Left lung (tissue), 10 donors: Measurements from ENCODE around the gene HS3ST1. TPM values are rescaled to one million over a fixed set of nuclear protein-coding genes. Genes with fewer than 3 reads are reported as not detected.
A peak's percentile ranks its signal among the peaks of the same experiment; 100 is the strongest.

Experiments
- ATAC-seq: fragments of 200-7000 bp; cut with Tn5 transposase; one replicate; pipeline ENCODE4 v1.9.1; 2020; ENCODE audit warnings: moderate library complexity
- DNase-seq, 4 donors: peaks; one replicate each; pipeline ENCODE4 v3.0.0-alpha.2; 2013 to 2020
- H3K27ac ChIP-seq, 2 donors: fragments of 200-600 bp; sonication (generic) in 1 of 2; one replicate each; pipeline versions ENCODE4 v1.5.0 to v1.8.0; 2020 to 2021
- H3K27me3 ChIP-seq, 2 donors: fragments of 200-600 bp; sonication (generic) in 1 of 2; one replicate each; pipeline versions ENCODE4 v1.5.0 to v1.8.0; 2020 to 2021
- H3K36me3 ChIP-seq, 2 donors: fragments of 200-600 bp; sonication (generic) in 1 of 2; one replicate each; pipeline versions ENCODE4 v1.5.0 to v1.8.0; 2020 to 2021
- H3K4me1 ChIP-seq, 2 donors: fragments of 200-600 bp; one replicate each; pipeline ENCODE4 v1.8.0; 2021
- H3K4me3 ChIP-seq, 2 donors: fragments of 200-600 bp; sonication (generic) in 1 of 2; one replicate each; pipeline versions ENCODE4 v1.5.0 to v1.8.0; 2020 to 2021; ENCODE audit warnings: mild to moderate bottlenecking in 1 of 2
- H3K9me3 ChIP-seq, 2 donors: fragments of 200-600 bp; sonication (generic) in 1 of 2; one replicate each; pipeline versions ENCODE4 v1.5.0 to v1.8.0; 2020 to 2021
- CTCF ChIP-seq, 2 donors: fragments of 200-600 bp; sonication (generic) in 1 of 2; IDR thresholded peaks; one replicate each; pipeline versions ENCODE4 v1.5.0 to v1.8.0; 2021; ENCODE audit warnings: antibody characterized with exemption in 2 of 2
- intact Hi-C, 2 donors: fragments of 100-400 bp; cut with DNase I; formaldehyde crosslinking; loops; one replicate each; pipeline versions ENCODE4 v1.11.2 to v1.14.2; 2022
- polyA plus RNA-seq, 6 donors: library from polyadenylated mRNA; unstranded; fragments of 120-200 nt; gene quantifications; one replicate each; pipeline ENCODE4 v1.2.1, GENCODE V29; 2013; ENCODE audit not compliant: insufficient read length in 6 of 6
- total RNA-seq, 2 donors: library from RNA; stranded (reverse); fragmentation: NEBNext Ultra II Directional; extraction: Animal tissue kit (Norgen Biotek cat#: 25700); gene quantifications; one replicate each; pipeline ENCODE4 v1.2.1, GENCODE V29; 2021
- donor health status: DM: no; HTN: yes; CAD: no.
- donor health status: DM: no; HTN: no; CAD: no.

HS3ST1 gene
- total and polyA plus RNA-seq, 8 donors: 2.6 to 11.9 (median 3.8) TPM

DNA sequence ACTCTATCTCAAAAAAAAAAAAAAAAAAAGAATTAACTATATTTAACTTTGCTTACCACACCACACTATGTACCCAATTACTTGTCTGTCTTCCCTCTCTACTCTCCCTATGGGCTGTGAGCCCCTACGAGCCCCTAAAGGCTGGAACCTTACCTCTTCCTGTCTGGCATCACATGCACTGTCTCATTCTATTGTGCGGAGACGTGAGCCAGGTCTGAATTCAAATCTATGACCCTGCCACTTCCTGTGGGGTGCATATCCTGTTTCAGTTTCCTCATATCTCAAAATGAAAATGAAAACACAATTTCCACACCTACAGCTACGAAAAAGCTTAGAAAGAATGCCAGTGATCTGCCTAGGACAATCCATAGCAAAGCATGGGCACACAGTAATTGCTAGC, 42.9 kb upstream of the HS3ST1 start:
- Histone ChIP-seq H3K27ac (peak overlapping the region; percentile 10 to 64), H3K27me3 (no peaks in the 10 kb centered on the region), H3K36me3 (no peaks in the 10 kb centered on the region), H3K4me3 (peak overlapping the region in 1 of 2 donors; percentile 15), H3K9me3 (no peaks in the 10 kb centered on the region), H3K4me1 (peaks cover 0 to 29% of the 10 kb centered on the region in 2 donors)
- DNase-seq: no peak
- no peak for TF ChIP-seq CTCF (IDR thresholded peaks at IDR 0.05)
- intact Hi-C loops: no loop called here
- ATAC-seq: peak; percentile 74

DNA sequence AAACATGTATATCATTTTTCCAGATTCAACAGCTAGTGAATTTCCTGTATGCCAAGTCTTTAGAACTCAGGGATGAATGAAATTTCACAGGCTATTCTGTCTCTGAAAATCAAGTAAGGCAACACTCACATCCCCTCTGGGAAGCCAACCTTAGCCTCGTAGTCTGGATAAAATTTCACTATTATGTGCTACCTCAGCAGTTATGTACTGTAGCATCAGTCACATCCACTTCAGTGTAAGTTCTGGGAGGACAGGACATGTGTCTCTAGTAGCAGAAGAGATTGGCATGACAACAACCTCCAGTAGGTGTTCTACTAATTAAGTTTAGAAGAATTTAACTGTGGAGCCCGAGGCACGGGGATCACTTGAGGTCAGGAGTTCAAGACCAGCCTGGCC, 42.4 kb upstream of the HS3ST1 start:
- intact Hi-C loops: no loop called here
- Histone ChIP-seq H3K4me1 (peaks cover 0 to 29% of the 10 kb centered on the region in 2 donors), H3K36me3 (no peaks in the 10 kb centered on the region), H3K27ac (peak overlapping the region in 1 of 2 donors; percentile 64), H3K27me3 (no peaks in the 10 kb centered on the region), H3K9me3 (no peaks in the 10 kb centered on the region), H3K4me3 (no peak overlapping the region)
- no peak for TF ChIP-seq CTCF (IDR thresholded peaks at IDR 0.05)
- DNase-seq: no peak
- ATAC-seq: no peak

DNA sequence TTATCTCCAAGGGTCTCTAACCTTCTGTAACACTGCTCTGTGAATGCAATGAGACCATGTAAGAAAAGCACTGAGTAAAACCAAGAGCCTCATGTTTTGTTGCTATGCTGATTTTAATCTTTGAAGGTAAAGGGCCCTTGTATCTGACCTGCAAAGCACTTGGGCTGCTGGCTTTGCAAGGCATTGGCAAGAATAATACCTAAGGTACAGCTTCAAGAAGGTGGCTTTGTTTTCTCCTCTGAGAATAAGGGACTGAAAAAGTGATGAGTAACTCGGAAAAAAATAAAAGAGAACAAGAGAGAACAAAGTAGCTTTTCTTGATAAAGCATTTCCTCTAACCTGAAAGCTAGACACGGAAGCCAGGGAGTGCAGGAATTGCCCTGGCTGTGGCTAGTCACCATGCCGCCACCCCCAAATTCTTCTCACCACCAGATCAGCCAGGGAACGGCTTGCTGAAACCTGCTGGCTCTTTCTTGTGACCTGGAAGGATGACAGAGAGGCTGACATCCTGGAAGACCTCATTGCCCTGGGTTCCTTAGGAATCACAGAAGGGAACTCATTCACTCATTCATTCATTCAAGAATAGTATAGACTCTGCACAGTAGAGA, 41.8 kb upstream of the HS3ST1 start:
- intact Hi-C loops: no loop called here
- Histone ChIP-seq H3K9me3 (no peaks in the 10 kb centered on the region), H3K4me1 (peaks cover 0 to 29% of the 10 kb centered on the region in 2 donors), H3K4me3 (no peak overlapping the region), H3K27ac (peak overlapping the region in 1 of 2 donors; percentile 64), H3K36me3 (no peaks in the 10 kb centered on the region), H3K27me3 (no peaks in the 10 kb centered on the region)
- DNase-seq (no peak), ATAC-seq (no peak)
- TF ChIP-seq CTCF (IDR thresholded peaks at IDR 0.05): no peak

GRCh38 chr4:11469650-11470437, 41.1 kb upstream of the HS3ST1 start:
- Histone ChIP-seq H3K9me3 (no peaks in the 10 kb centered on the region), H3K4me3 (no peak overlapping the region), H3K27me3 (no peaks in the 10 kb centered on the region), H3K4me1 (peaks cover 0 to 29% of the 10 kb centered on the region in 2 donors), H3K36me3 (no peaks in the 10 kb centered on the region), H3K27ac (no peak overlapping the region)
- DNase-seq (no peak), ATAC-seq (no peak)
- no peak for TF ChIP-seq CTCF (IDR thresholded peaks at IDR 0.05)
- intact Hi-C loops: no loop called here

DNA sequence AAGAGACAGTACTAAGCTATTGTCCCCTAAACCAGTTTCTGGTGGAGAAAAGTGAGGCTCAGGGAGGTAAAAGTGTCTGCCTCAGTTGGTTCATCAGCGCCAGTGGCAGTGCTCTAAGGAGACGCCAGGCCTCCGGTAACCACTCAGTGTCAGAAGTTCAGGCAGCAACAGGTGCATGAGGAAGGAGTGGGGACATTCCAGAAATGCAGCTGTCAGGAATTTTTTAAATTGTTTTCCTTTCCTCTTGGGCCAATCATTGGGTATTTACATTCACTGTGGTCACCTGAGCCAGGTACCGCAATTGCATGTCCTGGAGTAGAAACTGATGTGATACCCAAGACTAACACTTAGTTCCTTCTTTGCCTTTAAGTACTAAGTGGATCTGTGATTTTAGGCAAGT, 40.2 kb upstream of the HS3ST1 start:
- Histone ChIP-seq H3K27me3 (no peaks in the 10 kb centered on the region), H3K4me1 (peaks cover 0 to 29% of the 10 kb centered on the region in 2 donors), H3K4me3 (no peak overlapping the region), H3K27ac (no peak overlapping the region), H3K36me3 (no peaks in the 10 kb centered on the region), H3K9me3 (no peaks in the 10 kb centered on the region)
- no peak for DNase-seq
- no peak for TF ChIP-seq CTCF (IDR thresholded peaks at IDR 0.05)
- intact Hi-C loops: no loop called here
- peak; percentile 78 for ATAC-seq
